ENCODE measurements around the gene PEX11B. TPM values are rescaled to one million over a fixed set of nuclear protein-coding genes. Genes with fewer than 3 reads are reported as not detected.

PEX11B gene
- total RNA-seq, 1 experiment from 2014 or later, result 22.4 TPM

DNA sequence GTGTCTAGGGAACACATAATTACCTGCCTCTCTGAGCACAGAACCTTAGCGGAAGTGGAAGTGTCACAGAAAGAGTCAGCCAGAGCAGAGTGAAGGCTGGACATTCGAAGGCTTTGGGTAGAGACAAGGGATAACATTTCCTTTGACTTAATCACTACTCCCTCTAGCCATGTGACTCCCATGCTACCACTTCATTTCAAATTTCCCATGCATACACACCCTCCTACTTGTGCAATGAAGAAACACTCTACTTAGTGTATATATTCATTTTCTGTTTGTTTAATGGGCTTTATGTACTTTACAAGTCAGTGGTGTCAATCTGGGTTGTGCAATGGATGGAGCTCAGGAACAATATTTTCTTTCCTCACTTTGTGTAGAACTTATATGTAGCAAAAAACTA is 39.8 kb downstream of the PEX11B start:
- TF ChIP-seq EZH2 (IDR thresholded peaks at IDR 0.05; ENCODE audit: borderline replicate concordance, low read depth, low read length, poor library complexity, severe bottlenecking), result no peak
- TF ChIP-seq, protein P1, sequence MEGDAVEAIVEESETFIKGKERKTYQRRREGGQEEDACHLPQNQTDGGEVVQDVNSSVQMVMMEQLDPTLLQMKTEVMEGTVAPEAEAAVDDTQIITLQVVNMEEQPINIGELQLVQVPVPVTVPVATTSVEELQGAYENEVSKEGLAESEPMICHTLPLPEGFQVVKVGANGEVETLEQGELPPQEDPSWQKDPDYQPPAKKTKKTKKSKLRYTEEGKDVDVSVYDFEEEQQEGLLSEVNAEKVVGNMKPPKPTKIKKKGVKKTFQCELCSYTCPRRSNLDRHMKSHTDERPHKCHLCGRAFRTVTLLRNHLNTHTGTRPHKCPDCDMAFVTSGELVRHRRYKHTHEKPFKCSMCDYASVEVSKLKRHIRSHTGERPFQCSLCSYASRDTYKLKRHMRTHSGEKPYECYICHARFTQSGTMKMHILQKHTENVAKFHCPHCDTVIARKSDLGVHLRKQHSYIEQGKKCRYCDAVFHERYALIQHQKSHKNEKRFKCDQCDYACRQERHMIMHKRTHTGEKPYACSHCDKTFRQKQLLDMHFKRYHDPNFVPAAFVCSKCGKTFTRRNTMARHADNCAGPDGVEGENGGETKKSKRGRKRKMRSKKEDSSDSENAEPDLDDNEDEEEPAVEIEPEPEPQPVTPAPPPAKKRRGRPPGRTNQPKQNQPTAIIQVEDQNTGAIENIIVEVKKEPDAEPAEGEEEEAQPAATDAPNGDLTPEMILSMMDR (conservative IDR thresholded peaks at IDR 0.05; ENCODE audit: low read depth, low read length), result no peak
- Histone ChIP-seq H3K27me3 (replicated peaks; ENCODE audit: insufficient read depth, low read depth, low read length, poor library complexity) (peaks cover 5% of the 10 kb centered on the region), H3K9me3 (ENCODE audit: low read depth, low read length, poor library complexity, severe bottlenecking) (no peaks in the 10 kb centered on the region), H3K27ac (ENCODE audit: low read depth, low read length, poor library complexity, severe bottlenecking) (no peak overlapping the region), H3K4me3 (ENCODE audit: low read depth, low read length, poor library complexity, severe bottlenecking) (no peak overlapping the region), H3K4me1 (ENCODE audit: insufficient read depth, low read length, poor library complexity, severe bottlenecking) (no peaks in the 10 kb centered on the region), H3K36me3 (ENCODE audit: insufficient read depth, low read length, poor library complexity, severe bottlenecking) (no peaks in the 10 kb centered on the region)
- ChIA-PET CTCF (interaction anchor here (0.5 kb wide), 1 partner anchor 126 kb away, joined by 3 read pairs; no protein-coding TSS in a partner anchor), POLR2A (ENCODE audit: low non-redundant PET) (no interaction called here)
- no TSS peak for BruUV-seq (replicated peaks)
- no peak for DNase-seq (ENCODE audit: low spot score)
- intact Hi-C loops (cut with micrococcal nuclease; ENCODE audit: unreplicated experiment), result no loop called here

DNA sequence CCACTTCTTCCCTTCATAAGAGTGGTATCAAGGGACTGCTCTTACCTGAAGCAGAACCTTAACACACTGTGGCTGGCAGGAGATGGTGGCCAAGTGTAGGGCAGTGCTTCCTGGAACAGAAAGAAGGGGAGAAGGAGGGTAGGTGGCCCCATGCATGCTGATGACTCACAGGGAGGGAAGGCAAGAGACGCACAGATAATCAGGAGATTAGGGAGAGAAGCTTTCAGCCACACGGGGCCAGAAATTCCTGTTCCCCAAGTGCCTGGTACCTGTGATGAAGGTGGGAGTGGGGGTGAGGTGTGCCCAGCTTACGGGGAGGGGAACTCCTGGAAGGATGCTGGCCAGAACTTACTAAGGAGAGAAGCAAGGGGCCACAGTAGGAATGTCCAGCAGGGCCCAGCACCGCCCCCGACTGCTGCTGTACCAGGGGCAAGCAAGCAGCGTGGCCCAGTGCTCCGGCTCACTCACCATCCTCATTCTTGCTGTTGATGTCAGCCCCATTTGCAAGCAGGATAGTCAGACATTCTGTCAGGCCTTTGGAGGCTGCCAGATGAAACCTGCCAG is 40.5 kb downstream of the PEX11B start:
- ChIA-PET CTCF (no interaction called here), POLR2A (ENCODE audit: low non-redundant PET) (no interaction called here)
- H3K36me3 ChIP-seq (ENCODE audit: insufficient read depth, low read length, poor library complexity, severe bottlenecking), result no peaks in the 10 kb centered on the region
- no peak overlapping the region for H3K27ac ChIP-seq (ENCODE audit: low read depth, low read length, poor library complexity, severe bottlenecking)
- no peak for DNase-seq (ENCODE audit: low spot score)
- intact Hi-C loops (cut with micrococcal nuclease; ENCODE audit: unreplicated experiment), result no loop called here
- TF ChIP-seq, protein P1 (conservative IDR thresholded peaks at IDR 0.05; ENCODE audit: low read depth, low read length), result no peak
- no peak for TF ChIP-seq EZH2 (IDR thresholded peaks at IDR 0.05; ENCODE audit: borderline replicate concordance, low read depth, low read length, poor library complexity, severe bottlenecking)
- no peaks in the 10 kb centered on the region for H3K27me3 ChIP-seq (replicated peaks; ENCODE audit: insufficient read depth, low read depth, low read length, poor library complexity)
- no TSS peak for BruUV-seq (replicated peaks)
- no peak overlapping the region for H3K4me3 ChIP-seq (ENCODE audit: low read depth, low read length, poor library complexity, severe bottlenecking)
- H3K9me3 ChIP-seq (ENCODE audit: low read depth, low read length, poor library complexity, severe bottlenecking), result no peaks in the 10 kb centered on the region
- H3K4me1 ChIP-seq (ENCODE audit: insufficient read depth, low read length, poor library complexity, severe bottlenecking), result no peaks in the 10 kb centered on the region

GRCh38 chr1:145874646-145875045 is 43.9 kb downstream of the PEX11B start:
- Histone ChIP-seq H3K36me3 (ENCODE audit: insufficient read depth, low read length, poor library complexity, severe bottlenecking) (no peaks in the 10 kb centered on the region), H3K4me1 (ENCODE audit: insufficient read depth, low read length, poor library complexity, severe bottlenecking) (no peaks in the 10 kb centered on the region), H3K9me3 (ENCODE audit: low read depth, low read length, poor library complexity, severe bottlenecking) (no peaks in the 10 kb centered on the region), H3K27ac (ENCODE audit: low read depth, low read length, poor library complexity, severe bottlenecking) (no peak overlapping the region), H3K4me3 (ENCODE audit: low read depth, low read length, poor library complexity, severe bottlenecking) (no peak overlapping the region), H3K27me3 (replicated peaks; ENCODE audit: insufficient read depth, low read depth, low read length, poor library complexity) (no peaks in the 10 kb centered on the region)
- POLR2A ChIA-PET (ENCODE audit: low non-redundant PET), result interaction anchor here (0.7 kb wide), 1 partner anchor 9 kb away, joined by 3 read pairs; no protein-coding TSS in a partner anchor
- TF ChIP-seq, protein P1 (conservative IDR thresholded peaks at IDR 0.05; ENCODE audit: low read depth, low read length), result no peak
- no peak for TF ChIP-seq EZH2 (IDR thresholded peaks at IDR 0.05; ENCODE audit: borderline replicate concordance, low read depth, low read length, poor library complexity, severe bottlenecking)
- no peak for DNase-seq (ENCODE audit: low spot score)
- no TSS peak for BruUV-seq (replicated peaks)
- intact Hi-C loops (cut with micrococcal nuclease; ENCODE audit: unreplicated experiment), result no loop called here
- CTCF ChIA-PET, result no interaction called here
